DMS114 treated with DMSO at 0.1 percent for 48 hours (cell line): ENCODE results near the gene CD164L2.
"Not testable (repeated sequence)": the region's sequence is repeated elsewhere in the genome, so short reads cannot be mapped to it uniquely, and the experiment has no call there.

Experiments used
- DNase-seq: peaks from one replicate; lab custom pipeline; 2025; ENCODE audit not compliant: unreplicated experiment; lab: John Stamatoyannopoulos, UW

Gene CD164L2

GRCh38 chr1:27405598-27406361 lies 22.6 kb upstream of the CD164L2 start:
- DNase-seq: not testable (repeated sequence)

GRCh38 chr1:27405074-27405473 lies 21.9 kb upstream of the CD164L2 start:
- DNase-seq: no peak

- no peak for DNase-seq
Measured at GRCh38 chr1:27403931-27404330, 20.8 kb upstream of the CD164L2 start.

GRCh38 chr1:27403065-27403726 lies 20.1 kb upstream of the CD164L2 start:
- DNase-seq: no peak

- no peak for DNase-seq
Measured at GRCh38 chr1:27402349-27402754, 19.2 kb upstream of the CD164L2 start.

GRCh38 chr1:27400963-27401341 lies 17.8 kb upstream of the CD164L2 start:
- DNase-seq: no peak

- no peak for DNase-seq
Measured at GRCh38 chr1:27400082-27400962, 17.2 kb upstream of the CD164L2 start.

GRCh38 chr1:27399251-27400025 lies 16.3 kb upstream of the CD164L2 start:
- no peak for DNase-seq

- DNase-seq: no peak
Measured at GRCh38 chr1:27398405-27399149, 15.4 kb upstream of the CD164L2 start.

GRCh38 chr1:27397749-27398148 lies 14.6 kb upstream of the CD164L2 start:
- DNase-seq: no peak

- no peak for DNase-seq
Measured at GRCh38 chr1:27397110-27397509, 14.0 kb upstream of the CD164L2 start.

- peak; percentile 47 for DNase-seq
Measured at GRCh38 chr1:27395441-27396195, 12.5 kb upstream of the CD164L2 start.

- DNase-seq: no peak
Measured at GRCh38 chr1:27394925-27395324, 11.8 kb upstream of the CD164L2 start.

- DNase-seq: no peak
Measured at GRCh38 chr1:27394282-27394658, 11.1 kb upstream of the CD164L2 start.

- DNase-seq: no peak
Measured at GRCh38 chr1:27393641-27394281, 10.6 kb upstream of the CD164L2 start.

- no peak for DNase-seq
Measured at GRCh38 chr1:27392778-27393635, 9.9 kb upstream of the CD164L2 start.

GRCh38 chr1:27392096-27392777 lies 9.1 kb upstream of the CD164L2 start, which contains the start of gene GPR3:
GPR3 (plus strand) TSS chr1:27392622; CDS start chr1:27393799, 1,177 bp downstream.
- DNase-seq: peak; percentile 87
